HG02870 (cell line): Measurements from ENCODE around the gene SERPINI1.
A peak's percentile ranks its signal among the peaks of the same experiment; 100 is the strongest.

Experiments
- ATAC-seq: cut with Tn5 transposase; IDR thresholded peaks from one replicate; pipeline ENCODE4 v1.9.1; 2021; ENCODE audit warnings: mild to moderate bottlenecking, moderate library complexity; ENCODE audit not compliant: unreplicated experiment

Gene SERPINI1

GRCh38 chr3:167735233-167736138, at the start of gene SERPINI1:
TSS of gene SERPINI1 (plus strand) at chr3:167735721. CDS start at chr3:167789129, 53,408 bp downstream.
- ATAC-seq, result peak; percentile 55

GRCh38 chr3:167691366-167691765, 44.2 kb upstream of the SERPINI1 start:
- peak; percentile 100 for ATAC-seq

- ATAC-seq, result no peak
Observed at GRCh38 chr3:167694121-167694520, 41.4 kb upstream of the SERPINI1 start.

GRCh38 chr3:167700046-167700445, 35.5 kb upstream of the SERPINI1 start:
- ATAC-seq, result no peak

GRCh38 chr3:167700926-167701325, 34.6 kb upstream of the SERPINI1 start:
- no peak for ATAC-seq

GRCh38 chr3:167705840-167706239, 29.7 kb upstream of the SERPINI1 start:
- ATAC-seq, result no peak

- ATAC-seq, result no peak
Observed at GRCh38 chr3:167709690-167710089, 25.8 kb upstream of the SERPINI1 start.

GRCh38 chr3:167710552-167710951, 25.0 kb upstream of the SERPINI1 start:
- ATAC-seq, result no peak

- no peak for ATAC-seq
Observed at GRCh38 chr3:167711439-167711838, 24.1 kb upstream of the SERPINI1 start.

GRCh38 chr3:167712445-167712844, 23.1 kb upstream of the SERPINI1 start:
- no peak for ATAC-seq

- ATAC-seq, result no peak
Observed at GRCh38 chr3:167714871-167715270, 20.6 kb upstream of the SERPINI1 start.

GRCh38 chr3:167716920-167717319, 18.6 kb upstream of the SERPINI1 start:
- ATAC-seq, result no peak

- no peak for ATAC-seq
Observed at GRCh38 chr3:167718582-167718981, 16.9 kb upstream of the SERPINI1 start.

GRCh38 chr3:167723025-167723512, 12.5 kb upstream of the SERPINI1 start:
- no peak for ATAC-seq

GRCh38 chr3:167723872-167724271, 11.6 kb upstream of the SERPINI1 start:
- ATAC-seq, result no peak

GRCh38 chr3:167728176-167728575, 7.3 kb upstream of the SERPINI1 start:
- ATAC-seq, result no peak

GRCh38 chr3:167728632-167729323, 6.7 kb upstream of the SERPINI1 start:
- ATAC-seq, result no peak

GRCh38 chr3:167729591-167729990, 5.9 kb upstream of the SERPINI1 start:
- ATAC-seq, result no peak

GRCh38 chr3:167731393-167731792, 4.1 kb upstream of the SERPINI1 start:
- no peak for ATAC-seq

GRCh38 chr3:167732313-167733065, 3.0 kb upstream of the SERPINI1 start:
- ATAC-seq, result no peak

- no peak for ATAC-seq
Observed at GRCh38 chr3:167733961-167734497, 1.5 kb upstream of the SERPINI1 start.
